Neuronal stem cell (in vitro differentiated cells): ENCODE data around the gene NANOS2.

Experiments
- DNase-seq: peaks from one replicate; pipeline ENCODE4 v3.0.0-alpha.2; 2013; ENCODE audit warnings: low spot score
- H2AFZ ChIP-seq: one replicate; pipeline ENCODE4 v1.6.1; 2013; ENCODE audit warnings: mild to moderate bottlenecking, low read length, inconsistent platforms
- H2AK5ac ChIP-seq: 2 replicates; pipeline ENCODE4 v1.6.1; 2013; ENCODE audit warnings: low read depth, mild to moderate bottlenecking, inconsistent platforms, low read length, moderate library complexity, mixed read lengths
- H2BK120ac ChIP-seq: 2 replicates; pipeline ENCODE4 v1.6.1; 2013; ENCODE audit warnings: low read depth, mild to moderate bottlenecking, inconsistent platforms, low read length, moderate library complexity, mixed read lengths
- H2BK12ac ChIP-seq: one replicate; pipeline ENCODE4 v1.6.1; 2013; ENCODE audit warnings: low read length, inconsistent platforms
- H2BK15ac ChIP-seq: 2 replicates; pipeline ENCODE4 v1.6.1; 2013; ENCODE audit warnings: mild to moderate bottlenecking, low read length, inconsistent platforms, mixed read lengths
- H2BK5ac ChIP-seq: one replicate; pipeline ENCODE4 v1.6.1; 2013; ENCODE audit warnings: inconsistent platforms, mild to moderate bottlenecking, low read length, moderate library complexity
- H3K14ac ChIP-seq: one replicate; pipeline ENCODE4 v1.6.1; 2013; ENCODE audit warnings: low read length, inconsistent platforms
- H3K18ac ChIP-seq: 2 replicates; pipeline ENCODE4 v1.6.1; 2013; ENCODE audit warnings: low read length, inconsistent platforms
- H3K23ac ChIP-seq: 2 replicates; pipeline ENCODE4 v1.6.1; 2013; ENCODE audit warnings: low read depth, mild to moderate bottlenecking, mixed read lengths, low read length, inconsistent platforms; ENCODE audit not compliant: poor library complexity
- H3K27ac ChIP-seq: replicated peaks from 3 replicates; pipeline ENCODE4 v1.5.1; 2013; ENCODE audit warnings: low read length, inconsistent platforms
- H3K27me3 ChIP-seq, 3 experiments: 2 replicates each; pipeline ENCODE4 v1.6.1; 2013; ENCODE audit warnings: low read length in 3 of 3, mild to moderate bottlenecking in 2 of 3, inconsistent platforms in 1 of 3, low read depth in 1 of 3, mixed read lengths in 1 of 3, moderate library complexity in 1 of 3; ENCODE audit not compliant: control insufficient read depth in 3 of 3, insufficient read depth in 3 of 3
- H3K36me3 ChIP-seq, 2 donors: replicated peaks in 1 of 2; 2 replicates each; pipeline ENCODE4 v1.6.1; 2013; ENCODE audit warnings: low read length in 2 of 2; ENCODE audit not compliant: control insufficient read depth in 2 of 2, insufficient read depth in 2 of 2
- H3K4ac ChIP-seq: 2 replicates; pipeline ENCODE4 v1.6.1; 2013; ENCODE audit warnings: inconsistent platforms, mild to moderate bottlenecking, low read length, moderate library complexity
- H3K4me1 ChIP-seq, 2 donors: 1 replicate in 1 of 2; 2 replicates in 1 of 2; pipeline ENCODE4 v1.6.1; 2013; ENCODE audit warnings: low read length in 2 of 2, low read depth in 1 of 2; ENCODE audit not compliant: control insufficient read depth in 2 of 2, insufficient read depth in 1 of 2
- H3K4me2 ChIP-seq: one replicate; pipeline ENCODE4 v1.6.1; 2013; ENCODE audit warnings: mild to moderate bottlenecking, low read length, inconsistent platforms; ENCODE audit not compliant: insufficient read depth, poor library complexity, severe bottlenecking
- H3K4me3 ChIP-seq, 2 donors: 2 replicates each; pipeline ENCODE4 v1.5.1; 2013; ENCODE audit warnings: low read length in 2 of 2, mild to moderate bottlenecking in 2 of 2, inconsistent platforms in 1 of 2, moderate library complexity in 1 of 2
- H3K79me1 ChIP-seq: one replicate; pipeline ENCODE4 v1.6.1; 2013; ENCODE audit warnings: low read depth, mild to moderate bottlenecking, inconsistent platforms, low read length, moderate library complexity
- H3K9ac ChIP-seq: one replicate; pipeline ENCODE4 v1.6.1; 2013; ENCODE audit warnings: mild to moderate bottlenecking, low read depth, low read length, inconsistent platforms; ENCODE audit not compliant: poor library complexity
- H3K9me3 ChIP-seq, 2 donors: replicated peaks in 1 of 2; 2 replicates each; pipeline versions ENCODE3 to v1.6.1; 2013; ENCODE audit warnings: low read length in 2 of 2, mild to moderate bottlenecking in 2 of 2, inconsistent platforms in 1 of 2, low read depth in 1 of 2, mixed read lengths in 1 of 2, moderate library complexity in 1 of 2; ENCODE audit not compliant: control insufficient read depth in 2 of 2, insufficient read depth in 1 of 2
- H4K8ac ChIP-seq: one replicate; pipeline ENCODE4 v1.6.1; 2013; ENCODE audit warnings: low read depth, mild to moderate bottlenecking, inconsistent platforms, low read length, moderate library complexity
- H4K91ac ChIP-seq: one replicate; pipeline ENCODE4 v1.6.1; 2013; ENCODE audit warnings: low read length, low read depth, mild to moderate bottlenecking, inconsistent platforms; ENCODE audit not compliant: poor library complexity
- WGBS, 2 donors: extraction: QIAGEN DNeasy Blood & Tissue Kit; methylation state at CpG; one replicate each; pipeline ENCODE4 v1.1.7; 2013; ENCODE audit warnings: missing lambda C conversion rate in 2 of 2, mixed read lengths in 1 of 2; ENCODE audit not compliant: insufficient read length in 2 of 2, insufficient replicate concordance in 1 of 2; ENCODE audit errors: extremely low coverage in 2 of 2; 5-methylcytosine and 5-hydroxymethylcytosine counted together

The NANOS2 gene

DNA sequence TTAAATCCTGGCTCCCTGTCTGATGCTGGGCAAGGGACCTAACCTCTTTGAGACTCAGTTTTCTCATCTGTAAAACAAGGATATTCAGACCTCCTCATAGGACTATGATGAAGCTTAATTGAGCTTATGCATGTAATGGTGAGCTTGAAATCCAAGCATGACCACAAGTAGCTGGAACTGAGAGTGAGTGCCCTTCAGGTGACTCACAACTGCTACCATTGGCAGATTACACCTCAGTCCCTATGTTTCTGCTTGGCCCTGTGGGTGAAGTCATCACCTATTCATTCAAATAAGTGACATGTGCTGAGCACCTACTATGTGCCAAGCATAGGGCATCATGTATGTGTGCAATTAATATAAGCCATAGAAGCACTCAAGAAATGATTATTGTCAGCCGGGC lies 33.3 kb upstream of the NANOS2 start:
- no peak overlapping the region for H3K23ac ChIP-seq
- no CpG with 5 or more reads among the region's 1 CpG for WGBS, 2 donors
- H2AFZ ChIP-seq: no peak overlapping the region
- peaks cover 8 to 94% of the 10 kb centered on the region in 2 donors for H3K36me3 ChIP-seq
- H3K4me3 ChIP-seq: no peak overlapping the region
- H2BK5ac ChIP-seq: no peak overlapping the region
- H3K4me2 ChIP-seq: no peak overlapping the region
- H3K27me3 ChIP-seq: no peaks in the 10 kb centered on the region
- H3K14ac ChIP-seq: no peak overlapping the region
- H2AK5ac ChIP-seq: no peak overlapping the region
- peaks cover 1 to 4% of the 10 kb centered on the region in 2 donors for H3K4me1 ChIP-seq
- no peak overlapping the region for H2BK15ac ChIP-seq
- no peaks in the 10 kb centered on the region for H3K9me3 ChIP-seq
- H3K4ac ChIP-seq: no peak overlapping the region
- DNase-seq: no peak
- H3K18ac ChIP-seq: no peak overlapping the region
- H3K79me1 ChIP-seq: no peaks in the 10 kb centered on the region
- H3K9ac ChIP-seq: no peak overlapping the region
- no peak overlapping the region for H3K27ac ChIP-seq
- H2BK12ac ChIP-seq: no peak overlapping the region
- no peak overlapping the region for H4K8ac ChIP-seq
- H2BK120ac ChIP-seq: no peak overlapping the region
- no peak overlapping the region for H4K91ac ChIP-seq

- Histone ChIP-seq H3K4me1 (no peaks in the 10 kb centered on the region), H3K23ac (peak overlapping the region; percentile 77), H3K18ac (peak overlapping the region; percentile 49), H3K4me2 (no peak overlapping the region), H2BK5ac (no peak overlapping the region), H3K27me3 (no peaks in the 10 kb centered on the region), H3K4me3 (no peak overlapping the region), H4K8ac (no peak overlapping the region), H3K79me1 (no peaks in the 10 kb centered on the region), H3K27ac (no peak overlapping the region), H2AFZ (no peak overlapping the region), H3K9ac (no peak overlapping the region), H3K14ac (no peak overlapping the region), H2BK120ac (no peak overlapping the region), H3K4ac (no peak overlapping the region), H3K36me3 (peaks cover 12 to 90% of the 10 kb centered on the region in 2 donors), H4K91ac (no peak overlapping the region), H3K9me3 (no peaks in the 10 kb centered on the region), H2BK15ac (no peak overlapping the region), H2AK5ac (no peak overlapping the region), H2BK12ac (no peak overlapping the region)
- WGBS, 2 donors: no CpG with 5 or more reads among the region's 32 CpGs
- no peak for DNase-seq
Observed at GRCh38 chr19:45940515-45940805, 25.9 kb upstream of the NANOS2 start.

GRCh38 chr19:45939792-45940514 lies 25.4 kb upstream of the NANOS2 start:
- Histone ChIP-seq H3K4me1 (peaks cover 0 to 3% of the 10 kb centered on the region in 2 donors), H2BK15ac (no peak overlapping the region), H2BK12ac (no peak overlapping the region), H4K91ac (no peak overlapping the region), H3K4me3 (no peak overlapping the region), H2AFZ (no peak overlapping the region), H3K27me3 (no peaks in the 10 kb centered on the region), H3K14ac (no peak overlapping the region), H3K18ac (no peak overlapping the region), H3K9me3 (no peaks in the 10 kb centered on the region), H3K79me1 (no peaks in the 10 kb centered on the region), H2BK5ac (peak overlapping the region; percentile 45), H2AK5ac (no peak overlapping the region), H3K9ac (peak overlapping the region; percentile 34), H3K4me2 (no peak overlapping the region), H3K23ac (no peak overlapping the region), H3K36me3 (peaks cover 12 to 85% of the 10 kb centered on the region in 2 donors), H3K4ac (no peak overlapping the region), H3K27ac (no peak overlapping the region), H4K8ac (no peak overlapping the region), H2BK120ac (no peak overlapping the region)
- no CpG with 5 or more reads among the region's 67 CpGs for WGBS, 2 donors
- no peak for DNase-seq

DNA sequence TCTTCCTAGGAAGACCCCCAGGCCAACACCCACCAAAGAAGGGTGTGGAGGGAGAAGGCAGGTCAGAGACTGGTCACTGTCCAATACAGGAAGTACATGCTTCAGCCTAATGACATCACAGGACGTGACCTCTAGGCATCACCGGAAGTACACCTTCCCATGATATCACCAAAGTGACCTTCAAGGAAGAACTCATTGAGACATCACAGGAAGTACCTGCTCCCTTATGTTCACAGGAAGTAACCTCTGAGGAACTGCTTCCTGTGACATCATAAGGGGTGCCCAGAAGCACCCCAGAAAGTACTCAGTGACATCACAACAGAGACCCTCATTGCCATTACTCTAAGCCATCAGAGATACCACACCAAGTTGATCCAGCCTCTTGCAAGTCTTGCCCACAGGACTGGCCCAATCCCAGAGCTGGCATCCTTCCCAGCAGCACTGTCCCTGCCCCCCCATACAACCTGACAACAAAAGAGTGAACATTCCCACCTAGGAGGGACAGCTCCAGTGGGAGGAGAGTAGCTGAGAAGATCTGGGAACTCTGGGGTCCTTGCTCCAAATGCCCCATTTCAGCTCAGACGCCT lies 24.2 kb upstream of the NANOS2 start:
- H2AK5ac ChIP-seq: no peak overlapping the region
- no peak overlapping the region for H3K27ac ChIP-seq
- no peak overlapping the region for H3K23ac ChIP-seq
- H3K4me1 ChIP-seq: peaks cover 0 to 5% of the 10 kb centered on the region in 2 donors
- no peak overlapping the region for H2BK12ac ChIP-seq
- no peak for DNase-seq
- no peak overlapping the region for H3K4me3 ChIP-seq
- no peak overlapping the region for H2BK5ac ChIP-seq
- H2BK120ac ChIP-seq: no peak overlapping the region
- H4K8ac ChIP-seq: no peak overlapping the region
- H3K14ac ChIP-seq: no peak overlapping the region
- no peaks in the 10 kb centered on the region for H3K9me3 ChIP-seq
- H3K36me3 ChIP-seq: peaks cover 12 to 74% of the 10 kb centered on the region in 2 donors
- no peaks in the 10 kb centered on the region for H3K27me3 ChIP-seq
- no peaks in the 10 kb centered on the region for H3K79me1 ChIP-seq
- no peak overlapping the region for H3K9ac ChIP-seq
- H3K4ac ChIP-seq: no peak overlapping the region
- no CpG with 5 or more reads among the region's 3 CpGs for WGBS, 2 donors
- H3K4me2 ChIP-seq: no peak overlapping the region
- no peak overlapping the region for H4K91ac ChIP-seq
- no peak overlapping the region for H3K18ac ChIP-seq
- H2AFZ ChIP-seq: no peak overlapping the region
- no peak overlapping the region for H2BK15ac ChIP-seq
